Measurements from ENCODE around the gene CYBA. TPM values are rescaled to one million over a fixed set of nuclear protein-coding genes. Genes with fewer than 3 reads are reported as not detected.
A peak's percentile ranks its signal among the peaks of the same experiment; 100 is the strongest.

CYBA gene
- total and polyA plus RNA-seq, 2 of the 13 experiments (the other 11 are each of a cell fraction or from before 2014, with no cell fraction given): 196 to 250 TPM

- TF ChIP-seq ZNF577 (CRISPR knock-in tag; IDR thresholded peaks at IDR 0.05; ENCODE audit: borderline replicate concordance, low read depth): no peak
- TF ChIP-seq CBFB (CRISPR knock-in tag; IDR thresholded peaks at IDR 0.05): no peak
- no peak; the same call in 1 of the 2 replicates for TF ChIP-seq HOXD1 (CRISPR knock-in tag; IDR thresholded peaks at IDR 0.05)
- no peak for TF ChIP-seq MYNN (CRISPR knock-in tag; IDR thresholded peaks at IDR 0.05; ENCODE audit: low read depth)
- TF ChIP-seq THAP7 (CRISPR knock-in tag; IDR thresholded peaks at IDR 0.05): no peak
- TF ChIP-seq ZFP82 (CRISPR knock-in tag; IDR thresholded peaks at IDR 0.05; ENCODE audit: borderline replicate concordance): no peak
- no peak; the same call in 1 of the 2 replicates for TF ChIP-seq ESRRA (CRISPR knock-in tag; IDR thresholded peaks at IDR 0.05; ENCODE audit: low read depth)
- TF ChIP-seq ZNF230 (CRISPR knock-in tag; IDR thresholded peaks at IDR 0.05): peak; percentile 73; the same call in 1 of the 2 replicates
- TF ChIP-seq MNT (IDR thresholded peaks at IDR 0.05): no peak
- TF ChIP-seq ZBTB10 (CRISPR knock-in tag; IDR thresholded peaks at IDR 0.05; ENCODE audit: borderline replicate concordance): no peak
- no peak for TF ChIP-seq MLXIP (CRISPR knock-in tag; IDR thresholded peaks at IDR 0.05; ENCODE audit: borderline replicate concordance)
- TF ChIP-seq ZNF710 (CRISPR knock-in tag; IDR thresholded peaks at IDR 0.05; ENCODE audit: borderline replicate concordance): peak; percentile 6; the same call in 1 of the 2 replicates
- TF ChIP-seq ZHX1 (CRISPR knock-in tag; IDR thresholded peaks at IDR 0.05; ENCODE audit: low read depth): no peak; the same call in none of the 2 replicates
These were observed 717 bp downstream of the CYBA start (continued) for GRCh38 chr16:88649924-88650748.
